Fibroblast of peridontal ligament (primary cell): ENCODE results near the gene DISC1.
"Not testable (repeated sequence)": the region's sequence is repeated elsewhere in the genome, so short reads cannot be mapped to it uniquely, and the experiment has no call there.

Experiments
- DNase-seq: peaks from one replicate; pipeline ENCODE4 v3.0.0-alpha.2; 2010; ENCODE audit errors: extremely low read depth

DISC1 gene

GRCh38 chr1:231887166-231887565, 260.6 kb downstream of the DISC1 start:
- no peak for DNase-seq

GRCh38 chr1:231887866-231888265, 261.3 kb downstream of the DISC1 start:
- no peak for DNase-seq

GRCh38 chr1:231890791-231891190, 264.2 kb downstream of the DISC1 start:
- no peak for DNase-seq

- DNase-seq = no peak
Observed at GRCh38 chr1:231893400-231894102, 267.0 kb downstream of the DISC1 start.

- no peak for DNase-seq
Observed at GRCh38 chr1:231896806-231897205, 270.2 kb downstream of the DISC1 start.

- DNase-seq = no peak
Observed at GRCh38 chr1:231899046-231899445, 272.5 kb downstream of the DISC1 start.

GRCh38 chr1:231899713-231900435, 273.3 kb downstream of the DISC1 start:
- no peak for DNase-seq

GRCh38 chr1:231903586-231904081, 277.0 kb downstream of the DISC1 start:
- DNase-seq = no peak

GRCh38 chr1:231907310-231907709, 280.7 kb downstream of the DISC1 start:
- not testable (repeated sequence) for DNase-seq

GRCh38 chr1:231913493-231913892, 286.9 kb downstream of the DISC1 start:
- DNase-seq = no peak

GRCh38 chr1:231918239-231919015, 291.8 kb downstream of the DISC1 start:
- DNase-seq = peak; percentile 16

- DNase-seq = no peak
Observed at GRCh38 chr1:231919239-231919885, 292.8 kb downstream of the DISC1 start.

- DNase-seq = no peak
Observed at GRCh38 chr1:231919886-231920285, 293.3 kb downstream of the DISC1 start.

GRCh38 chr1:231921646-231922345, 295.2 kb downstream of the DISC1 start:
- DNase-seq = no peak

- no peak for DNase-seq
Observed at GRCh38 chr1:231923491-231924041, 297.0 kb downstream of the DISC1 start.

- DNase-seq = no peak
Observed at GRCh38 chr1:231924180-231924579, 297.6 kb downstream of the DISC1 start.

GRCh38 chr1:231925864-231926263, 299.3 kb downstream of the DISC1 start:
- no peak for DNase-seq

GRCh38 chr1:231926340-231926739, 299.8 kb downstream of the DISC1 start:
- DNase-seq = no peak

GRCh38 chr1:231926933-231927332, 300.3 kb downstream of the DISC1 start:
- DNase-seq = no peak

- no peak for DNase-seq
Observed at GRCh38 chr1:231927431-231927830, 300.8 kb downstream of the DISC1 start.

- DNase-seq = peak; percentile 56
Observed at GRCh38 chr1:231929311-231929710, 302.7 kb downstream of the DISC1 start.
